CD4-positive, alpha-beta T cell treated with Interleukin-15 for 1 hour (primary cell): ENCODE measurements around the gene CDK5RAP2.
"Not testable (repeated sequence)": the region's sequence is repeated elsewhere in the genome, so short reads cannot be mapped to it uniquely, and the experiment has no call there.

Experiments
- DNase-seq: peaks from one replicate; pipeline ENCODE4 v3.0.0-alpha.2; 2020

Gene CDK5RAP2

GRCh38 chr9:120580051-120580896 is at the start of gene CDK5RAP2:
Gene CDK5RAP2 (minus strand): TSS chr9:120580167. CDS start chr9:120579978, 189 bp downstream.
- peak; percentile 94 for DNase-seq

- not testable (repeated sequence) for DNase-seq
These were observed 49.0 kb upstream of the CDK5RAP2 start for GRCh38 chr9:120628925-120629497.

- no peak for DNase-seq
These were observed 48.4 kb upstream of the CDK5RAP2 start for GRCh38 chr9:120628207-120628924.

GRCh38 chr9:120627073-120627472 is 47.1 kb upstream of the CDK5RAP2 start:
- no peak for DNase-seq

- no peak for DNase-seq
These were observed 46.5 kb upstream of the CDK5RAP2 start for GRCh38 chr9:120626512-120626911.

- DNase-seq = no peak
These were observed 45.3 kb upstream of the CDK5RAP2 start for GRCh38 chr9:120625222-120625621.

GRCh38 chr9:120622790-120623189 is 42.8 kb upstream of the CDK5RAP2 start:
- DNase-seq = no peak

- no peak for DNase-seq
These were observed 42.0 kb upstream of the CDK5RAP2 start for GRCh38 chr9:120621941-120622340.

GRCh38 chr9:120619751-120620655 is 40.0 kb upstream of the CDK5RAP2 start:
- peak; percentile 54 for DNase-seq

GRCh38 chr9:120616966-120617935 is 37.3 kb upstream of the CDK5RAP2 start:
- no peak for DNase-seq

GRCh38 chr9:120612218-120612617 is 32.3 kb upstream of the CDK5RAP2 start:
- no peak for DNase-seq

- DNase-seq = no peak
These were observed 31.7 kb upstream of the CDK5RAP2 start for GRCh38 chr9:120611690-120612068.

- no peak for DNase-seq
These were observed 31.2 kb upstream of the CDK5RAP2 start for GRCh38 chr9:120610975-120611689.

- DNase-seq = no peak
These were observed 29.7 kb upstream of the CDK5RAP2 start for GRCh38 chr9:120609636-120610035.

- DNase-seq = no peak
These were observed 28.5 kb upstream of the CDK5RAP2 start for GRCh38 chr9:120608421-120608820.

- no peak for DNase-seq
These were observed 23.6 kb upstream of the CDK5RAP2 start for GRCh38 chr9:120603591-120603990.

GRCh38 chr9:120603010-120603409 is 23.0 kb upstream of the CDK5RAP2 start:
- DNase-seq = no peak

GRCh38 chr9:120593955-120594277 is 13.9 kb upstream of the CDK5RAP2 start:
- no peak for DNase-seq

- no peak for DNase-seq
These were observed 13.4 kb upstream of the CDK5RAP2 start for GRCh38 chr9:120593250-120593954.

GRCh38 chr9:120592210-120592609 is 12.2 kb upstream of the CDK5RAP2 start:
- no peak for DNase-seq
